Neutrophil (primary cell): ENCODE results near the gene UPF1.

ENCODE experiments used
- H3K27ac ChIP-seq: fragments of 200-600 bp; sonication (generic); 2 replicates; pipeline ENCODE4 v1.5.1; 2016; ENCODE audit warnings: mild to moderate bottlenecking, moderate library complexity
- H3K27me3 ChIP-seq: fragments of 200-600 bp; sonication (generic); 2 replicates; pipeline ENCODE4 v1.6.0; 2016; ENCODE audit warnings: mild to moderate bottlenecking
- H3K36me3 ChIP-seq: fragments of 200-600 bp; sonication (generic); 2 replicates; pipeline ENCODE4 v1.5.1; 2017
- H3K4me1 ChIP-seq, 2 experiments: fragments of 200-600 bp in 1 of 2; sonication (generic) in 1 of 2; 1 replicate in 1 of 2; 2 replicates in 1 of 2; pipeline versions ENCODE4 v1.5.1 to v1.6.1; 2013 to 2016; ENCODE audit warnings: low read depth in 1 of 2, low read length in 1 of 2, mild to moderate bottlenecking in 1 of 2, moderate library complexity in 1 of 2; ENCODE audit not compliant: control insufficient read depth in 1 of 2, insufficient read depth in 1 of 2
- H3K4me3 ChIP-seq, 2 experiments: fragments of 200-600 bp in 1 of 2; sonication (generic) in 1 of 2; 1 replicate in 1 of 2; 2 replicates in 1 of 2; pipeline ENCODE4 v1.5.1; 2013 to 2016; ENCODE audit warnings: low read depth in 1 of 2, low read length in 1 of 2, mild to moderate bottlenecking in 1 of 2, moderate library complexity in 1 of 2
- H3K9me3 ChIP-seq: fragments of 200-600 bp; sonication (generic); 2 replicates; pipeline ENCODE4 v1.5.1; 2016
- TF ChIP-seq, protein P1 (sequence below): fragments of 200-600 bp; sonication (generic); IDR thresholded peaks from 2 replicates; pipeline ENCODE4 v1.5.1; 2016; ENCODE audit warnings: antibody characterized with exemption

UPF1 gene

DNA sequence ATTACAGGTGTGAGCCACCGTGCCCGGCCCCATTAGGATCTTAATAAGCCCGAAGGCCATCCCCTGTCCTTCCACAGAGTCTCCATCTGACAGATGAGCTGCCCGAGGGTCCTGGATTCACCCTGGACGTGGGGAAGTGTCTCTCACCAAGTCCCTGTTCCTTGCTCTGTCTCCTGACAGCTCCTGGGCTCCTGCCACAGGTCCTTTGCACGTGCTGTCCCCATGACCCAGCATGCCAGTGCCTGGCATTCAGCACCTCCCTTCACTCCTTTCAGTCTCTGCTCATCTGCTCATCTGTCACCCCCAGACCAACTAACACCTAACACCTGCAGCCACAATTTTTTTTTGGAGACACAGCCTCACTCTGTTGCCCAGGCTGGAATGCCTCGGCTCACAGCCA is 49.7 kb downstream of the UPF1 start:
- Histone ChIP-seq H3K9me3 (no peaks in the 10 kb centered on the region), H3K27ac (no peak overlapping the region), H3K4me3 (no peak overlapping the region), H3K27me3 (no peaks in the 10 kb centered on the region), H3K36me3 (no peaks in the 10 kb centered on the region), H3K4me1 (no peaks in the 10 kb centered on the region)
- TF ChIP-seq, protein P1, sequence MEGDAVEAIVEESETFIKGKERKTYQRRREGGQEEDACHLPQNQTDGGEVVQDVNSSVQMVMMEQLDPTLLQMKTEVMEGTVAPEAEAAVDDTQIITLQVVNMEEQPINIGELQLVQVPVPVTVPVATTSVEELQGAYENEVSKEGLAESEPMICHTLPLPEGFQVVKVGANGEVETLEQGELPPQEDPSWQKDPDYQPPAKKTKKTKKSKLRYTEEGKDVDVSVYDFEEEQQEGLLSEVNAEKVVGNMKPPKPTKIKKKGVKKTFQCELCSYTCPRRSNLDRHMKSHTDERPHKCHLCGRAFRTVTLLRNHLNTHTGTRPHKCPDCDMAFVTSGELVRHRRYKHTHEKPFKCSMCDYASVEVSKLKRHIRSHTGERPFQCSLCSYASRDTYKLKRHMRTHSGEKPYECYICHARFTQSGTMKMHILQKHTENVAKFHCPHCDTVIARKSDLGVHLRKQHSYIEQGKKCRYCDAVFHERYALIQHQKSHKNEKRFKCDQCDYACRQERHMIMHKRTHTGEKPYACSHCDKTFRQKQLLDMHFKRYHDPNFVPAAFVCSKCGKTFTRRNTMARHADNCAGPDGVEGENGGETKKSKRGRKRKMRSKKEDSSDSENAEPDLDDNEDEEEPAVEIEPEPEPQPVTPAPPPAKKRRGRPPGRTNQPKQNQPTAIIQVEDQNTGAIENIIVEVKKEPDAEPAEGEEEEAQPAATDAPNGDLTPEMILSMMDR, result no peak

DNA sequence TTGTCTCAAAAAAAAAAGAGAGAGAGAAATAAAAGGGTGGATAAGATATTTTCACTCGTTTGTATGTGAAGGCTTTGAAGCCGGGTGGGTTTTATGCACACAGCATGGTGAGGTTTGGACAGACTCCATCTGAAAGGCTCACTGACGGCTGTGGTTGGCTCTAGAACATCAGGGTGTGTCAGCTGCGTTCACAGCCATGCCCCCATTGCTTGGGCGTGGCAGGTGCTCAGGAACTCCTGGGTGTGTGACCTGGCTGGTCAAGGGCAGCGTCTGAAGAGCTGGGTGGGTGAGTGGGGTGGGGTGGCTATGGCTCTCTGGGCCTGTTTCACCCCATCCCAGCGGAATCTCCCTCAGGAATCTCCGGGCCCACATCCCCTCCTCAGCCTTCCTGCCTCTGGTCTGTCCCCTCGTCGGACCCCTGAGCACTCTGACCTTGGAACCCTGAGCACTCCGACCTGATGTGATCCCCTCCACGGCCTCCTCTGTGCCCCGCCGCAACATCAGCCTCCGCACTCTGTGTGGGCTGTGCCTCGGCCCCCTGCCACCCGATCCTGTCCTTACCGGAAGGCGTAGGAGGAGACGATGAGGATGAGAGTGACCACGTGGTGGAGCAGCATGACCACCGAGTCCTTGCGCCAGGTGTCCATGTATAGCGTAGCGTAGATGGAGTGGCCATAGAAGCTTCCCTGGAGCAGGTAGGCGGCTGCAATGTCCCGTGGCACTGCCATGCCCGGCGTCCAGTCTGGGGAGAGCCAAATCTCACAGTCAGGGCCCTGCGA is 52.0 kb downstream of the UPF1 start:
- no peak overlapping the region for H3K4me3 ChIP-seq
- H3K9me3 ChIP-seq, result no peaks in the 10 kb centered on the region
- no peaks in the 10 kb centered on the region for H3K27me3 ChIP-seq
- H3K27ac ChIP-seq, result no peak overlapping the region
- TF ChIP-seq, protein P1, result no peak
- H3K36me3 ChIP-seq, result no peaks in the 10 kb centered on the region
- H3K4me1 ChIP-seq, result no peaks in the 10 kb centered on the region

DNA sequence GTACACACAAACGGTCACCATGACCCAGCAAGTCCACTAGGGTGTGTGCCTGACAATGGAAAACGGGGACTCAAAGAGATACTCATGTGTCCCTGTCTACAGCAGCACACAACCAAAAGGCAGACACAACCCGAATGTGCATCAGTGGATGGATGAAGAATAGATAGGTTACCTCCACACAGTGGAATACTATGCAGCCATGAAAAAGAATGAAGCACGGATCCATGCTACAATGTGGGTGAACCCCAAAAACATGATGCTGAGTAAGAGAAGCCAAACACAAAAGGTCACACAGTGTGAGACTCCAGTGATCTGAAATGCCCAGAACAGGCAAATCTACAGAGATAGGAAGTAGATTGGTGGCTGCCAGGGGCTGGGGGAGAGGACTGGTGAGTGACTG is 55.2 kb downstream of the UPF1 start:
- TF ChIP-seq, protein P1, result no peak
- no peak overlapping the region for H3K4me3 ChIP-seq
- H3K27me3 ChIP-seq, result peaks cover 12% of the 10 kb centered on the region
- no peaks in the 10 kb centered on the region for H3K36me3 ChIP-seq
- H3K9me3 ChIP-seq, result no peaks in the 10 kb centered on the region
- H3K27ac ChIP-seq, result no peak overlapping the region
- no peaks in the 10 kb centered on the region for H3K4me1 ChIP-seq

DNA sequence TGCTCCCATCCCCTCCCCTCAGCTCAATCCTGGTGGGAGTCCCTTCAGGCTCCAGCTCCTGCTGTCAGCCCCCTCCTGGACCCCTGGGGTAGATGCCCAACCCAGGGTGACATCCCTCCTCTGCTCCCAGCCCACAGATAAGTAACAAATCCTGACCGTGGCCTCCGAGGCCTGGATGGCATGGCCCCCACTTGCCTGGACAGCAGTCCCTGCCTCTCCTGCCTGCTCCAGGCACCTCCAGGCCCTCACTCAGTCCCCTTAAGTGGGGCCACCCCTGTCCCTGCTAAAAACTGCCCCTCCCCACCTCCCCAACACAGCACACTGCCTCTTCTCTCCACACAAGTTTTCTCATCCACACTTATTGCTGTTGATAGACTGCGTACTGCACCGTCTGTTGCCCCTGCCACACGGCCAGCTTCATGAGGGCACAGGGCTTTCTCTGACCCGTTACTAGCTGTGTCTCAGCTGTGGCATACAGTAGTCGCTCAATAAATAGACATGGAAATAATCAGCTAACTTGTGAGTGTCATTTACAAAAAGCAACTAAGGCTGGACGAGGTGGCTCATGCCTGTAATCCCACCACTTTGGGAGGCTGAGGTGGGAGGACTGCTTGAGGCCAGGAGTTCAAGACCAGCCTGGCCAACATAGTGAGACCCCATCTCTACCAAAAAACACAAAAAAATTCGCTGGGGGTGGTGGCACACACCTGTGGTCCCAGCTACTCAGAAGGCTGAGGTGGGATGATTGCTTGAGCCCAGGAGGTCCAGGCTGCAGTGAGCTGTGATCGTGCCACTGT is 58.4 kb downstream of the UPF1 start:
- TF ChIP-seq, protein P1, result no peak
- Histone ChIP-seq H3K4me1 (peaks cover 0 to 3% of the 10 kb centered on the region in 2 experiments), H3K9me3 (no peaks in the 10 kb centered on the region), H3K27me3 (peaks cover 43% of the 10 kb centered on the region), H3K4me3 (no peak overlapping the region), H3K27ac (no peak overlapping the region), H3K36me3 (no peaks in the 10 kb centered on the region)

DNA sequence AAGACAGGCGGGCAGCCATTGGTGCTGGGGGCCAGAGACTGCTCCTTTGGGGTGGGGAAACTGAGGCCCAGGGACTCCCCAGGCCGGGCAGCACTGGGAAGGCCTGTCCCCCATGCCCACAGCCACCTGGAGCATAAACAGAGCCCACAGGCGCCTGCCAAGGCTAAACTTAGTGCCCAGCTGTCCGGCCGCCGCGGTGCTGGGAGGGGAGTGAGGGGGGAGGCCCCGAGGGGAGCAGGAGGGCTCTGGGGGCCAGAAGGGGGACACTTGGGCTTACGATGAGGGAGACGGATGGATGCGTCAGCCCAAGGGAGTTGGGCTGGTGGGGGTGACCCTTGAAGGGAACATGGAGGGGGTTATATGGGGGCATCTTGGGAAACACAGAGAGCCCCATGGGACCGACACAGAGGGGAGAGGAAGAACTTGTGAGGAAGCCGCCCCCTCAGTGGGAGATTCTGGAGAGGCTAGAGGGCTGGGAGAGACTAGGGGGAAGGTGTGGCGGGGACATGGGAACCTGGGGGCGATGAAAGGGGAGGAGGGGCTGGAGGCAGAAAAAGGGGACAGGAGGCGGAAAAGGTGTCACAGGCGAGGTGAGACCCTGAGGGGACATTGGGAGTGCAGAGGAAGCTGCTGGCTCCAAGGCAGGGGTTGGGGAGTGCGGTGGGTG is 62.0 kb downstream of the UPF1 start:
- Histone ChIP-seq H3K4me1 (peaks cover 4 to 12% of the 10 kb centered on the region in 2 experiments), H3K27ac (no peak overlapping the region), H3K27me3 (peaks cover 71% of the 10 kb centered on the region), H3K4me3 (no peak overlapping the region), H3K36me3 (peaks cover 7% of the 10 kb centered on the region), H3K9me3 (no peaks in the 10 kb centered on the region)
- TF ChIP-seq, protein P1, result no peak
